Stimulated activated effector memory CD8-positive, alpha-beta T cell treated with anti-CD3 and anti-CD28 coated beads, Interleukin-12 subunit alpha, Interleukin-12 subunit beta, amount 100 ng/mL, for 72 hours (primary cell): ENCODE data around the gene WDR5B.

Source experiments
- ATAC-seq: fragments of 150-1000 bp; cut with Tn5 transposase; 2 replicates; pipeline ENCODE4 v1.10.0; 2021
- DNase-seq, 2 donors: peaks; one replicate each; pipeline ENCODE4 v3.0.0; 2021 to 2022; ENCODE audit warnings: low spot score in 2 of 2
- H3K27ac Mint-ChIP-seq: one replicate; pipeline ENCODE4 v1.8.0; 2022; ENCODE audit warnings: mild to moderate bottlenecking, mixed read lengths
- H3K36me3 Mint-ChIP-seq: one replicate; pipeline ENCODE4 v1.8.0; 2022; ENCODE audit warnings: mild to moderate bottlenecking, mixed read lengths
- H3K4me1 Mint-ChIP-seq: one replicate; pipeline ENCODE4 v1.8.0; 2022; ENCODE audit warnings: mixed read lengths
- H3K4me3 Mint-ChIP-seq: one replicate; pipeline ENCODE4 v1.8.0; 2022; ENCODE audit warnings: mild to moderate bottlenecking, mixed read lengths
- H3K9me3 Mint-ChIP-seq: one replicate; pipeline ENCODE4 v1.8.0; 2022; ENCODE audit warnings: mixed read lengths

The WDR5B gene

DNA sequence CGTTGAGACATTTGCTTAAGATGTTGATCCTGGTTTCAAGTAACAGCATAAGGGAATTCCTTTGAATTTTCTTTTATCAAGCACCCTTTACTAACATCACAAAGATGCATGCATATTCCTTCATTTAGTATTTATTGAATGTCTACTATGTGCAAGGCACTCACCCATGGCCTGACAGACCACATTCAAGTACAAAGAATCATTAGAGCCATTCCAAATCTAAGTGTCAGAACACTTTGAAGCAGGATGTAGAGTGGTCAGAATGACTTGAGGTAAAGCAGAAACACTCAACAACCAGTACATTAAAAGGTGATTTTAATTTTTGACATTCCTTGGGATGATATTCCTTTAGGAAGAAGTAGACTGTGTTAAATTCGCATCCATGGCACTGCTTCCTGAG lies 6.0 kb upstream of the WDR5B start:
- Mint-ChIP-seq H3K36me3 (peaks cover 94% of the 10 kb centered on the region), H3K27ac (no peak overlapping the region), H3K4me1 (peaks cover 9% of the 10 kb centered on the region), H3K9me3 (no peaks in the 10 kb centered on the region), H3K4me3 (no peak overlapping the region)
- no peak for ATAC-seq
- no peak for DNase-seq

DNA sequence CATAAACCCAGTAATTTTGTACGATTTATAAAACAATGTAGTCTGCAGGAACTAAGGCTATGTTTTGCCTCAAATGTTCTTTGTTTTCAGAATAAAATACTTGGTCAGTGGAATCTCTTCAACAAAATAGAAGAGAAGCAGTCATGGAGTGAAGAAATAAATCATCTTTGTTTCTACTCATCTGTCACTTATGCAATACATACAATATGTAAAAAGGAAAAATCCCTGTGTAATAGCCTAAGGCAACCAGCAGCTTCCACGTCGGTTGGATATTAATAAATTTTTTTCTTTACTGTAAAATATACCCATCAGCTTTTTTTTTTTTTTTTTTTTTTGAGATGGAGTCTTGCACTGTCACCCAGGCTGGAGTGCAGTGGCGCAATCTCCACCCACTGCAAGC lies 5.2 kb upstream of the WDR5B start:
- H3K36me3 Mint-ChIP-seq, result peaks cover 94% of the 10 kb centered on the region
- H3K4me3 Mint-ChIP-seq, result no peak overlapping the region
- no peak for ATAC-seq
- no peak overlapping the region for H3K27ac Mint-ChIP-seq
- H3K9me3 Mint-ChIP-seq, result no peaks in the 10 kb centered on the region
- H3K4me1 Mint-ChIP-seq, result peaks cover 17% of the 10 kb centered on the region
- DNase-seq, result no peak

DNA sequence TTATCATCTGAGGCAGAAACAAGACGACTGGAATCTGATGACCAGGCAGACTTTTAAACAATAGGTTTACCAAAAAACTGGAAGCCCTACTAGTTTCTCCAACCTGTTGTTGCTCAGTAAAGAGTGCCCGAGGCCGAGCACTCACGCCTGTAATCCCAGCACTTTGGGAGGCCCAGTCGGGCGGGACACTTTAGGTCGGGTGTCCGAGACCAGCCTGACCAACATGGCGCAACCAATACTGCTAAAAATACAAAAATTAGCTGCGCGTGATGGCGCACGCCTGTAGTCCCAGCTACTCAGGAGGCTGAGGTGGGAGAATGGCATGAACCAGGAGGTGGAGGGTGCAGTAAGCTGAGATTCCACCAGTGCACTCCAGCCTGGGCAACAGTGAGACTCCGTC lies 1.1 kb upstream of the WDR5B start:
- H3K4me1 Mint-ChIP-seq, result peaks cover 45% of the 10 kb centered on the region
- DNase-seq, result no peak
- ATAC-seq, result no peak
- no peaks in the 10 kb centered on the region for H3K9me3 Mint-ChIP-seq
- peak overlapping the region; percentile 95 for H3K4me3 Mint-ChIP-seq
- H3K27ac Mint-ChIP-seq, result peak overlapping the region; percentile 97
- peaks cover 88% of the 10 kb centered on the region for H3K36me3 Mint-ChIP-seq

- Mint-ChIP-seq H3K27ac (peak overlapping the region; percentile 97), H3K36me3 (peaks cover 88% of the 10 kb centered on the region), H3K4me1 (peaks cover 50% of the 10 kb centered on the region), H3K9me3 (no peaks in the 10 kb centered on the region), H3K4me3 (peak overlapping the region; percentile 95)
- DNase-seq (peak; percentile 15 to 66), ATAC-seq (peak; percentile 74)
These were observed 638 bp downstream of the WDR5B start for GRCh38 chr3:122415104-122415744.

GRCh38 chr3:122414391-122414790 lies 1.5 kb downstream of the WDR5B start:
- no peak for ATAC-seq
- no peaks in the 10 kb centered on the region for H3K9me3 Mint-ChIP-seq
- H3K36me3 Mint-ChIP-seq, result peaks cover 92% of the 10 kb centered on the region
- DNase-seq, result no peak
- peaks cover 50% of the 10 kb centered on the region for H3K4me1 Mint-ChIP-seq
- peak overlapping the region; percentile 97 for H3K27ac Mint-ChIP-seq
- peak overlapping the region; percentile 95 for H3K4me3 Mint-ChIP-seq

DNA sequence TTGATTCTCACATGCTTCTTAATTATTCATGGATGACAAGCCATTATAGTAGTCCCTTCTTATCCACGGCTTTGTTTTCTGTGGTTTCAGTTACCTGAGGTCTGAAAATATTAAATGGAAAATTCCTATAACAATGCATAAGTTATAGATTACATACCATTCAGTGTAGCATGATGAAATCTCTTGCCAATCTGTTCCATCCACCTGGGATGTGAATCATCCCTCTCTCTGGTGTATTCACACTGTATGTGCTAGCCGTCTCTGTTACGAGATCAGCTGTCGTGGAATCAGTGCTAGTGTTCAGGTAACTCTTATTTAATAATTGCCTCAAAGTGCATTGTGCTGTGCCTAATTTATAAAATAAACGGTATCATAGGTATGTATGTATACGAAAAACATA lies 5.2 kb downstream of the WDR5B start:
- no peak for ATAC-seq

DNA sequence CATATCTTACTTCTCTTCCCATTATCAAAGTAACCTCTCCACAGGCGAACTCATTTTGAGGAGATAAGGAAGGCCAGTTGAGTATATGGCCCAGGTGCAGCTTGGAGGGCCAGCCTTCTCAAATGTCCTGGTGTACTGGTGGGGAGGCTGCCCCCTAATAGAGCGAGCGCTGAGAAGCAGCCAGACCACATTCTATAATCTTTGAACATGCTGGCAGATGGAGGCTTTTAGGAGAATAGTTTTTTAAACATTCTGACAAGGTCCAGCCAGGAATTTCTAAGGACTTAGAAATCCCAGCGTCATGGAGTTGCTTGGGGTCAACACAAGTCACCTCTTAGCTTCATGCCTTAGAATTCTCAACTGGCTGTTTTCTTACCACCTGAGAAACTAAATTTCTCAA lies 5.8 kb downstream of the WDR5B start:
- Mint-ChIP-seq H3K4me1 (peaks cover 47% of the 10 kb centered on the region), H3K36me3 (peaks cover 95% of the 10 kb centered on the region), H3K9me3 (no peaks in the 10 kb centered on the region), H3K27ac (peak overlapping the region; percentile 48), H3K4me3 (no peak overlapping the region)
- DNase-seq (no peak), ATAC-seq (no peak)

More for the DNA sequence above, 5.2 kb downstream of the WDR5B start:
- Mint-ChIP-seq H3K4me1 (peaks cover 50% of the 10 kb centered on the region), H3K27ac (peak overlapping the region; percentile 48), H3K9me3 (no peaks in the 10 kb centered on the region), H3K36me3 (peaks cover 95% of the 10 kb centered on the region), H3K4me3 (no peak overlapping the region)
- DNase-seq, result no peak

DNA sequence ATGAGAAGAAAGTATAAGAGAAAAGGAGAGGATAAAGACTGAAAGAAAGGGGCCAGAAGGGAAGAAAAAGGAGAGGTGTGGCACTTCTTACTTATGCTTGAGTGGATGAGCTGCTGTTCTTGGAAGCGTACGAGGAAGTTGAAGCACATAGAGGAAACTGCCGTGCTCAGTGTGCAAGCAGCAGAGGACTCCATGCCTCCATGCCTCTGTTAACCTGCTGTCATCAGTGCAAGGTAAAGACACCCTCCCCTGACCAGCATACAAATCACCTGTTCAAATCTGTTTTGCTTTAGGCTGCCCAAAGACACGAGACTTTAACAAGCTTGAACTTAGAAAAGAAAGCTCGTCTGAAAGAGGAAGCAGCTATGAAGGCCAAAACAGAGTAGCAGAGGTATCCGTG lies 6.4 kb downstream of the WDR5B start:
- Mint-ChIP-seq H3K9me3 (no peaks in the 10 kb centered on the region), H3K36me3 (peaks cover 97% of the 10 kb centered on the region), H3K4me1 (peaks cover 40% of the 10 kb centered on the region), H3K4me3 (no peak overlapping the region), H3K27ac (peak overlapping the region; percentile 41)
- DNase-seq (no peak), ATAC-seq (no peak)

DNA sequence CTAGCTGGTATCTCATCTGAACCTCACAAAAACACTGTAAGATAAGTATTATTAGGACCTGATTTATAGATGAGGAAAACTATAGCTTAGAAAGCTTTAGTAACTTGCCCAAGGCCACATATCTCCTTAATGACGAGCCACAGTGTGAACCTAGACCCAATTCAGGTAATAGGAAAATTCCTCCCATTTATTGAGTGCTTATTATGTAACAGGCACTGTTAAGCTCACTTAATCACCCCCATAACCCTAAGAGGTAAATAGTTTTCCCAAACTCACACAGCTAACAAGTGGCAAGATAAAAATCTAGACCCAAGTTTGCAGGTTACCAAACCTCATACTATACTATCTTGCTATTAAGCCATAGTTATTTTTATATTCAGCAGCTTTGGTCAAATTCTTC lies 7.9 kb downstream of the WDR5B start:
- ATAC-seq, result no peak
- Mint-ChIP-seq H3K36me3 (peaks cover 100% of the 10 kb centered on the region), H3K4me1 (peaks cover 35% of the 10 kb centered on the region), H3K4me3 (no peak overlapping the region), H3K9me3 (no peaks in the 10 kb centered on the region), H3K27ac (no peak overlapping the region)
- no peak for DNase-seq

- H3K9me3 Mint-ChIP-seq, result no peaks in the 10 kb centered on the region
- H3K4me1 Mint-ChIP-seq, result peaks cover 24% of the 10 kb centered on the region
- ATAC-seq (peak; percentile 37), DNase-seq (no peak)
- no peak overlapping the region for H3K4me3 Mint-ChIP-seq
- H3K36me3 Mint-ChIP-seq, result peaks cover 95% of the 10 kb centered on the region
- peak overlapping the region; percentile 68 for H3K27ac Mint-ChIP-seq
These were observed 9.7 kb downstream of the WDR5B start for GRCh38 chr3:122406198-122406597.

GRCh38 chr3:122405015-122405414 lies 10.8 kb downstream of the WDR5B start:
- H3K36me3 Mint-ChIP-seq, result peaks cover 88% of the 10 kb centered on the region
- H3K27ac Mint-ChIP-seq, result peak overlapping the region; percentile 23
- peaks cover 27% of the 10 kb centered on the region for H3K4me1 Mint-ChIP-seq
- no peak overlapping the region for H3K4me3 Mint-ChIP-seq
- DNase-seq (no peak), ATAC-seq (no peak)
- no peaks in the 10 kb centered on the region for H3K9me3 Mint-ChIP-seq

DNA sequence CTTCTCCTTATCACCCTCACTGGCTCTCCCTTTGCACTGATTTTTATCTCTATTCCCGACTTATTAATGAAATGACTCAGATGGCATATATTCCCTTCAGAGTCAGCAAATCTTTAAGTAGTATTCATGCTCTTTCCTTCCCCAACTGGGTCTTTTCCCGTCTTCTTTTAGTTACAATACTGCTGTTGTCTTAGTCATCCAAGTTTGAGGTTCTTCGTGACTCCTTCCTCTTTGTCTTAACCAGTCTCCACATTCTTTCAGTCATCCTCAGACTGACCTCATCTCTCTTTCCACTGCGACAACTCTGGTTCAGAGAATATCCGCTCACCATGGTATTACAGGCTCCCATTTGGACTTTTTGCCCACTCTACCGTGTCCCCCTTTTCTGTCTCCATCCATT lies 12.4 kb downstream of the WDR5B start:
- H3K27ac Mint-ChIP-seq, result no peak overlapping the region
- H3K4me1 Mint-ChIP-seq, result peaks cover 21% of the 10 kb centered on the region
- H3K4me3 Mint-ChIP-seq, result no peak overlapping the region
- H3K9me3 Mint-ChIP-seq, result no peaks in the 10 kb centered on the region
- peak; percentile 47 for ATAC-seq
- DNase-seq, result no peak
- peaks cover 84% of the 10 kb centered on the region for H3K36me3 Mint-ChIP-seq

DNA sequence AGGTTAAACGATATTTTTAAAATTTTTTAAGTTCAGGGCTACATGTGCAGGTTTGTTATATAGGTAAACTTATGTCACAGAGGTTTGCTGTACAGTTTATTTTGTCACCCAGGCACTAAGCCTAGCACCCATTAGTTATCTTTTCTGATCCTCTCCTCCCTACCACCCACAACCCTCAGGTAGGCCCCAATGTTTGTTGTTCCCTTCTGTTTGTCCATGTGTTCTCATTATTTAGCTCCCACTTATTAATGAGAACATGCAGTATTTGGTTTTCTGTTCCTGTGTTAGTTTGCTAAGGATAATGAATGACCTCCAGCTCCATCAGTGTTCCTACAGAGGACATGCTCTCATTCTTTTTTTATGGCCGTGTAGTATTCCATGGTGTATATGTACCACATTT lies 16.9 kb downstream of the WDR5B start:
- peaks cover 71% of the 10 kb centered on the region for H3K36me3 Mint-ChIP-seq
- no peak overlapping the region for H3K4me3 Mint-ChIP-seq
- ATAC-seq, result no peak
- no peaks in the 10 kb centered on the region for H3K9me3 Mint-ChIP-seq
- DNase-seq, result no peak
- H3K4me1 Mint-ChIP-seq, result peaks cover 30% of the 10 kb centered on the region
- no peak overlapping the region for H3K27ac Mint-ChIP-seq

DNA sequence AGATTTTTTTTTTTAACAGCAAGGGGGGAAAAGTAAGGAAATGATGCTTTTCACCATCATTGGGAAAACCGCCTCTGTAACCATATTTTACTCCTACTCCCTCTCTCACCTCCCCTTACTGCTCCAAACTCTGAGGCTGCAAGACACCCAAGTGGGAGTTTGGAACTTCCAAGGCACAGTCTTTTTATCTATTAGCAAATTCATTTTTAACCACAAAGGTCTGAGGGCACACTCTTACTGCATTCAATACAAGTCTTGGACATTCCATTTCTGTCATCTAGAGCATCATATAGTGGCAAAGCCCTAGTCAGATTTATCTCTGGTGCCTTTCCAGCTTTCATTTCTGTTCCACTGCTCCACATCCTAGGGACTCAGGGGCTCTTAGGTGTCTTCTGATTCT lies 18.7 kb downstream of the WDR5B start:
- no peak overlapping the region for H3K27ac Mint-ChIP-seq
- no peaks in the 10 kb centered on the region for H3K9me3 Mint-ChIP-seq
- DNase-seq, result no peak
- peaks cover 25% of the 10 kb centered on the region for H3K4me1 Mint-ChIP-seq
- no peak overlapping the region for H3K4me3 Mint-ChIP-seq
- no peak for ATAC-seq
- peaks cover 71% of the 10 kb centered on the region for H3K36me3 Mint-ChIP-seq

DNA sequence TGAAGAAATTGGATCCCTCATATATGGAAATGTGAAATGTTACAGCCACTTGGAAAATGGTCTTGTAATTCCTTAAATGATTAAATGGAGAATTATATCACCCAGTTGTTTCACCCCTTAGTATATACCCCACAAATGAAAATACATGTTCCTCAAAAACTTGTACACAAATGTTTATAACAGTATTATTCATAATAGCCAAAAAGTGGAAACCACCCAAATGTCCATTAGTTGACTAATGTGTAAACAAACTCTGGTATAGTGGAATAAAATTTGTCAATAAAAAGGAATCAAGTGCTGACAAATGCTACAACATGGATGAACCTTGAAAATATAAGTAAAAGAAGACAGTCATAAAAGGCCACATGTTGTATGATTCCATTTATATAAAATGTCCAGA lies 19.4 kb downstream of the WDR5B start:
- Mint-ChIP-seq H3K4me3 (no peak overlapping the region), H3K27ac (no peak overlapping the region), H3K4me1 (peaks cover 25% of the 10 kb centered on the region), H3K9me3 (no peaks in the 10 kb centered on the region), H3K36me3 (peaks cover 76% of the 10 kb centered on the region)
- DNase-seq (no peak), ATAC-seq (no peak)

GRCh38 chr3:122395582-122395981 lies 20.3 kb downstream of the WDR5B start:
- peak; percentile 46 for ATAC-seq
- peaks cover 71% of the 10 kb centered on the region for H3K36me3 Mint-ChIP-seq

DNA sequence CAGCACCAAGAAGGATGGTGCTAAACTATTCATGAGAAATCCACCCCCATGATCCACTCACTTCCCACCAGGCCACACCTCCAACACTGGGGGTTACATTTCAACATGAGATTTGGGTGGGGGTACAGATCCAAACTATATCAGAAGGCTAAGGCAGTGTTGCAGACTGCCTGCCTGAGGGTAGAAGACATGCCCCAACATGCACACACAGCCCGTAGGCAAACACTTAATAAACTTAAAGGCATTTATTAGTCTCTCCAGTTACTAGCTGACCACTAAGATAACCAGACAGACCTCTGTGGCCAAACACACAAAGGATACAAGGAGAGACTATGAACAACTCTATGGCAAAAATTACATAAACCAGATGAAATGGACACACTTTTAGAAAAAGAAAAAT lies 21.7 kb downstream of the WDR5B start:
- ATAC-seq (no peak), DNase-seq (no peak)
- H3K36me3 Mint-ChIP-seq, result peaks cover 72% of the 10 kb centered on the region
- peaks cover 19% of the 10 kb centered on the region for H3K4me1 Mint-ChIP-seq
- H3K27ac Mint-ChIP-seq, result no peak overlapping the region
- no peaks in the 10 kb centered on the region for H3K9me3 Mint-ChIP-seq
- no peak overlapping the region for H3K4me3 Mint-ChIP-seq

More at GRCh38 chr3:122395582-122395981, 20.3 kb downstream of the WDR5B start:
- Mint-ChIP-seq H3K4me1 (peaks cover 19% of the 10 kb centered on the region), H3K27ac (no peak overlapping the region), H3K4me3 (no peak overlapping the region), H3K9me3 (no peaks in the 10 kb centered on the region)
- no peak for DNase-seq
